ENCODE data around the gene NKTR.

- TF ChIP-seq POLR2AphosphoS5 (IDR thresholded peaks at IDR 0.05), result no peak
- no peak for TF ChIP-seq CTCF (IDR thresholded peaks at IDR 0.05)
- TF ChIP-seq POLR2A (IDR thresholded peaks at IDR 0.05), result no peak
- no peak for TF ChIP-seq EP300 (IDR thresholded peaks at IDR 0.05)
Observed at GRCh38 chr3:42682301-42683070, 82.0 kb downstream of the NKTR start.

Data from suprapubic skin (tissue), 4 donors.